SK-N-SH treated with all-trans-retinoic acid at 6 μM for 48 hours (cell line): ENCODE data around the gene BNC2.

Source experiments
- ARNTL ChIP-seq: fragments of 450-650 bp; formaldehyde crosslinking; IDR thresholded peaks from 2 replicates; pipeline ENCODE4 v1.5.0; 2020; ENCODE audit warnings: low read depth, mild to moderate bottlenecking, moderate library complexity, borderline replicate concordance
- CREB5 ChIP-seq: fragments of 250-450 bp; sonication (Bioruptor Pico); IDR thresholded peaks from 2 replicates; pipeline ENCODE4 v1.5.1; 2020; ENCODE audit warnings: low read depth, mild to moderate bottlenecking, moderate library complexity
- PATZ1 ChIP-seq: fragments of 250-450 bp; sonication (Bioruptor Pico); IDR thresholded peaks from 2 replicates; pipeline ENCODE4 v1.8.0; 2020; ENCODE audit warnings: mild to moderate bottlenecking, moderate library complexity, borderline replicate concordance
- PPARA ChIP-seq: fragments of 250-450 bp; sonication (Bioruptor Pico); IDR thresholded peaks from 2 replicates; pipeline ENCODE4 v1.5.0; 2020; ENCODE audit warnings: mild to moderate bottlenecking, borderline replicate concordance
- RARB ChIP-seq: fragments of 250-450 bp; sonication (Bioruptor Pico); IDR thresholded peaks from 2 replicates; pipeline ENCODE4 v1.8.0; 2021; ENCODE audit warnings: mild to moderate bottlenecking, moderate library complexity
- SNAI2 ChIP-seq: fragments of 250-450 bp; sonication (Bioruptor Pico); IDR thresholded peaks from 2 replicates; pipeline ENCODE4 v1.5.0; 2020; ENCODE audit warnings: mild to moderate bottlenecking, moderate library complexity
- TOX ChIP-seq: fragments of 250-450 bp; sonication (Bioruptor Pico); IDR thresholded peaks from 2 replicates; pipeline ENCODE4 v1.8.0; 2021; ENCODE audit warnings: mild to moderate bottlenecking, moderate library complexity, borderline replicate concordance
- ZNF70 ChIP-seq: fragments of 450-650 bp; formaldehyde crosslinking; IDR thresholded peaks from 2 replicates; pipeline ENCODE4 v1.5.0; 2020; ENCODE audit warnings: mild to moderate bottlenecking, moderate library complexity

- TF ChIP-seq PPARA (CRISPR knock-in tag) (no peak), PATZ1 (CRISPR knock-in tag) (no peak), SNAI2 (CRISPR knock-in tag) (no peak), ARNTL (no peak), RARB (no peak), ZNF70 (no peak), TOX (CRISPR knock-in tag) (no peak), CREB5 (no peak)
These were observed 509.4 kb downstream of the BNC2 start for GRCh38 chr9:16361118-16361517.
